Loucy (cell line): ENCODE results near the gene ANKRD40.

Experiments
- H2AFZ ChIP-seq: fragments of 200-600 bp; sonication (generic); 2 replicates; pipeline ENCODE4 v1.6.0; 2016; ENCODE audit warnings: antibody characterized with exemption, mild to moderate bottlenecking, low read length, moderate library complexity
- H3F3A ChIP-seq: fragments of 200-600 bp; 2 replicates; pipeline ENCODE4 v1.6.0; 2016; ENCODE audit warnings: antibody characterized with exemption, low read depth, mild to moderate bottlenecking
- H3K27me3 ChIP-seq: fragments of 200-600 bp; sonication (generic); 2 replicates; pipeline ENCODE4 v1.6.1; 2014; ENCODE audit warnings: low read length, mild to moderate bottlenecking; ENCODE audit not compliant: insufficient read depth, poor library complexity, severe bottlenecking
- H3K36me3 ChIP-seq: fragments of 200-600 bp; sonication (generic); 2 replicates; pipeline ENCODE4 v1.6.1; 2016; ENCODE audit warnings: low read length; ENCODE audit not compliant: insufficient read depth
- H3K4me1 ChIP-seq: fragments of 200-600 bp; sonication (generic); 2 replicates; pipeline ENCODE4 v1.5.1; 2014; ENCODE audit warnings: low read length, mild to moderate bottlenecking; ENCODE audit not compliant: insufficient read depth, poor library complexity, severe bottlenecking
- H3K4me2 ChIP-seq: fragments of 200-600 bp; sonication (generic); 2 replicates; pipeline ENCODE4 v1.6.0; 2014; ENCODE audit warnings: antibody characterized with exemption, low read length, low read depth, mild to moderate bottlenecking; ENCODE audit not compliant: poor library complexity, severe bottlenecking
- H3K4me3 ChIP-seq: fragments of 200-600 bp; sonication (generic); 2 replicates; pipeline ENCODE4 v1.5.1; 2014; ENCODE audit warnings: low read length, mild to moderate bottlenecking, mixed read lengths; ENCODE audit not compliant: poor library complexity, severe bottlenecking
- H3K79me2 ChIP-seq: fragments of 200-600 bp; sonication (generic); 2 replicates; pipeline ENCODE4 v1.6.1; 2014; ENCODE audit warnings: low read length; ENCODE audit not compliant: insufficient read depth
- H3K9ac ChIP-seq: fragments of 200-600 bp; sonication (generic); 2 replicates; pipeline ENCODE4 v1.6.0; 2014; ENCODE audit warnings: mild to moderate bottlenecking, low read depth, low read length, moderate library complexity; ENCODE audit not compliant: poor library complexity, severe bottlenecking
- H3K9me2 ChIP-seq: fragments of 200-600 bp; sonication (generic); replicated peaks from 2 replicates; pipeline ENCODE4 v1.6.1; 2016; ENCODE audit warnings: low read depth, low read length, mixed read lengths
- H3K9me3 ChIP-seq: fragments of 200-600 bp; sonication (generic); 2 replicates; pipeline ENCODE4 v1.6.1; 2014; ENCODE audit warnings: mild to moderate bottlenecking, antibody characterized with exemption, low read length, low read depth; ENCODE audit not compliant: insufficient read depth
- H4K20me1 ChIP-seq: fragments of 200-600 bp; sonication (generic); 2 replicates; pipeline ENCODE4 v1.6.0; 2014; ENCODE audit warnings: antibody characterized with exemption, low read length, mild to moderate bottlenecking; ENCODE audit not compliant: insufficient read depth, poor library complexity, severe bottlenecking
- EZH2phosphoT487 ChIP-seq: fragments of 200-600 bp; IDR thresholded peaks from 2 replicates; pipeline ENCODE4 v1.6.1; 2018; ENCODE audit warnings: antibody characterized with exemption, mild to moderate bottlenecking, moderate library complexity, borderline replicate concordance
- TF ChIP-seq, protein P1 (sequence below): fragments of 200-600 bp; sonication (generic); conservative IDR thresholded peaks from 2 replicates; pipeline ENCODE4 v1.5.1; 2014; ENCODE audit warnings: mild to moderate bottlenecking, antibody characterized with exemption, low read length

ANKRD40 gene

DNA sequence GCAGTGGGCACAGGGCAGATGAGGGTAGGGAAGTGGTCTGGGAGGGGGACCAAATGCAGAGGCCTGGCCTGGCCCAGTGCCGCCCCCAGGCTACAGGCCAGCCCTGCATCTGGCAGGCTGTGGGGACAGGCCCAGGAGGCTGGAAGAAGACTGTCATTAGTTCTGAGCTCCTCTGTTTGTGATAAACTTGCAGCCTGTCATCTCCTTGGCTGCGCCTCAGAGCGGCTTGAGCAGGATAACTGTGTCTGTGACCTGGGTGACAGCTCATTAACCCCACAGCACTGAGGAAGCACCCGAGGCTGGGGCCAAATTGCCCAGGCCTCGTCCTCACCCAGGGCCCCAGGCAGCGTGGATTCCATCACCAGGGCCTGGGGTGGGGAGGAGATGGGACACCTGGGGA is 49.1 kb downstream of the ANKRD40 start:
- Histone ChIP-seq H4K20me1 (no peaks in the 10 kb centered on the region), H3F3A (no peaks in the 10 kb centered on the region), H3K4me2 (no peak overlapping the region), H2AFZ (no peak overlapping the region), H3K9me3 (no peaks in the 10 kb centered on the region), H3K27me3 (no peaks in the 10 kb centered on the region), H3K9ac (no peak overlapping the region), H3K9me2 (no peaks in the 10 kb centered on the region), H3K79me2 (no peaks in the 10 kb centered on the region), H3K4me1 (peaks cover 31% of the 10 kb centered on the region), H3K36me3 (no peaks in the 10 kb centered on the region), H3K4me3 (no peak overlapping the region)
- no peak for TF ChIP-seq EZH2phosphoT487
- TF ChIP-seq, protein P1, sequence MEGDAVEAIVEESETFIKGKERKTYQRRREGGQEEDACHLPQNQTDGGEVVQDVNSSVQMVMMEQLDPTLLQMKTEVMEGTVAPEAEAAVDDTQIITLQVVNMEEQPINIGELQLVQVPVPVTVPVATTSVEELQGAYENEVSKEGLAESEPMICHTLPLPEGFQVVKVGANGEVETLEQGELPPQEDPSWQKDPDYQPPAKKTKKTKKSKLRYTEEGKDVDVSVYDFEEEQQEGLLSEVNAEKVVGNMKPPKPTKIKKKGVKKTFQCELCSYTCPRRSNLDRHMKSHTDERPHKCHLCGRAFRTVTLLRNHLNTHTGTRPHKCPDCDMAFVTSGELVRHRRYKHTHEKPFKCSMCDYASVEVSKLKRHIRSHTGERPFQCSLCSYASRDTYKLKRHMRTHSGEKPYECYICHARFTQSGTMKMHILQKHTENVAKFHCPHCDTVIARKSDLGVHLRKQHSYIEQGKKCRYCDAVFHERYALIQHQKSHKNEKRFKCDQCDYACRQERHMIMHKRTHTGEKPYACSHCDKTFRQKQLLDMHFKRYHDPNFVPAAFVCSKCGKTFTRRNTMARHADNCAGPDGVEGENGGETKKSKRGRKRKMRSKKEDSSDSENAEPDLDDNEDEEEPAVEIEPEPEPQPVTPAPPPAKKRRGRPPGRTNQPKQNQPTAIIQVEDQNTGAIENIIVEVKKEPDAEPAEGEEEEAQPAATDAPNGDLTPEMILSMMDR, result no peak

DNA sequence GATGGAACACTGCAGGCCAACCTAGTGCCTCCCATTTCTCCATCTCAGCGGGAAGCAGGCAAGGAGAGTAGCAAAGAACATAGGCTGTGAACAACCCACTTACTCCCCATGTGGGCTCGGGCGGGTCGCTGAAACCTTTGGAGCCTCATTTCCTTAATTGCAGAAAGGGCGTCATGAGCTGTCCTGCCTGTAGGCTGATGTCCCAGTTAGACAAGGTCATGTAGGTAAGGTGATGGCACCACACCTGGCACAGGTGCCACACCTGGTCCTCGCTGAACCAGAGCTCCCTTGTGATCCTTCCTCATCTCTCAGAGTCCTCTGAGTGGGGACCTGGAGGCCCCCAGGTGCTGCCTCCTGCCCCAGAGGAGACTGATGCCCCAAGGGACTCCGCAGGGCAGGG is 50.1 kb downstream of the ANKRD40 start:
- H3K4me3 ChIP-seq, result no peak overlapping the region
- peaks cover 26% of the 10 kb centered on the region for H3K4me1 ChIP-seq
- TF ChIP-seq, protein P1, result no peak
- no peak for TF ChIP-seq EZH2phosphoT487
- no peak overlapping the region for H3K4me2 ChIP-seq
- no peaks in the 10 kb centered on the region for H3K79me2 ChIP-seq
- H3F3A ChIP-seq, result no peaks in the 10 kb centered on the region
- no peaks in the 10 kb centered on the region for H3K9me2 ChIP-seq
- H3K27me3 ChIP-seq, result no peaks in the 10 kb centered on the region
- no peak overlapping the region for H2AFZ ChIP-seq
- H4K20me1 ChIP-seq, result no peaks in the 10 kb centered on the region
- H3K9ac ChIP-seq, result no peak overlapping the region
- H3K9me3 ChIP-seq, result peaks cover 2% of the 10 kb centered on the region; the same call in 1 of the 2 replicates
- no peaks in the 10 kb centered on the region for H3K36me3 ChIP-seq

DNA sequence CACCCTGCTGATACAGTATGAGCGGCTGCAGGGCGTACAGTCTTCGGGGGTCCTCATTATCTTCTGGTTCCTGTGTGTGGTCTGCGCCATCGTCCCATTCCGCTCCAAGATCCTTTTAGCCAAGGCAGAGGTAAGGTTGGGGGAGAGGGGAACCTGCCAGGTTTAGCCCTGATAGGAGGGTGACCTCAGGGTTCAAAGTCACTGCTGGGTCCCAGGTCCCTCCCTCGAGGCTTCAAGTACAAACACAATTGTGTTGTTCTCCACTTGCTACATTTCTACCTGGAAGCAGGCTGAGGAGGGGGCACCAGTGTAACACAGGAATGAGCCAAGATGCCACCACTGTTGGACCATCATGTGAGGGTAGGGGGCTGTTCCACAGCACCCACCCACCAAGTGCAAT is 50.7 kb downstream of the ANKRD40 start:
- H3K9me3 ChIP-seq, result peaks cover 6% of the 10 kb centered on the region; the same call in 1 of the 2 replicates
- H3K4me3 ChIP-seq, result no peak overlapping the region
- no peaks in the 10 kb centered on the region for H3K36me3 ChIP-seq
- no peak overlapping the region for H2AFZ ChIP-seq
- H3K4me2 ChIP-seq, result no peak overlapping the region
- no peaks in the 10 kb centered on the region for H3K9me2 ChIP-seq
- H3K9ac ChIP-seq, result no peak overlapping the region
- H3K27me3 ChIP-seq, result peaks cover under 1% of the 10 kb centered on the region
- no peak for TF ChIP-seq EZH2phosphoT487
- TF ChIP-seq, protein P1, result no peak
- H3K79me2 ChIP-seq, result no peaks in the 10 kb centered on the region
- peaks cover 20% of the 10 kb centered on the region for H3K4me1 ChIP-seq
- no peaks in the 10 kb centered on the region for H4K20me1 ChIP-seq
- no peaks in the 10 kb centered on the region for H3F3A ChIP-seq
